CMK (cell line): ENCODE results near the gene EVA1B.

Experiments used
- DNase-seq: peaks from one replicate; pipeline ENCODE4 v3.0.0-alpha.2; 2010; ENCODE audit warnings: low read depth

Gene EVA1B

GRCh38 chr1:36279110-36279788, 44.2 kb downstream of the EVA1B start:
- DNase-seq = no peak

GRCh38 chr1:36276688-36277087, 46.8 kb downstream of the EVA1B start:
- DNase-seq = no peak

- no peak for DNase-seq
These were observed 49.2 kb downstream of the EVA1B start for GRCh38 chr1:36274201-36274600.

- no peak for DNase-seq
These were observed 50.4 kb downstream of the EVA1B start for GRCh38 chr1:36273024-36273423.
